Ramos (cell line): Measurements from ENCODE around the gene JAML.

ENCODE experiments used
- in situ Hi-C: fragments of 300-500 bp; cut with MboI; formaldehyde crosslinking; loops from one replicate; pipeline ENCODE4 v1.14.3; 2022; ENCODE audit warnings: low sequenced_read_pairs; ENCODE audit not compliant: unreplicated experiment

JAML gene

GRCh38 chr11:118171269-118172062 lies 53.3 kb downstream of the JAML start:
- in situ Hi-C loops, result no loop called here

- in situ Hi-C loops, result no loop called here
These were observed 53.9 kb downstream of the JAML start for GRCh38 chr11:118170882-118171268.

GRCh38 chr11:118170231-118170630 lies 54.6 kb downstream of the JAML start:
- in situ Hi-C loops, result no loop called here

GRCh38 chr11:118169300-118170140 lies 55.3 kb downstream of the JAML start:
- in situ Hi-C loops, result no loop called here

- in situ Hi-C loops, result no loop called here
These were observed 56.1 kb downstream of the JAML start for GRCh38 chr11:118168751-118169150.

- in situ Hi-C loops, result no loop called here
These were observed 56.5 kb downstream of the JAML start for GRCh38 chr11:118168316-118168715.

- in situ Hi-C loops, result no loop called here
These were observed 56.9 kb downstream of the JAML start for GRCh38 chr11:118167906-118168305.

- in situ Hi-C loops, result no loop called here
These were observed 57.6 kb downstream of the JAML start for GRCh38 chr11:118167253-118167652.

GRCh38 chr11:118166641-118167040 lies 58.2 kb downstream of the JAML start:
- in situ Hi-C loops, result no loop called here

GRCh38 chr11:118164885-118165284 lies 59.9 kb downstream of the JAML start:
- in situ Hi-C loops, result no loop called here

- in situ Hi-C loops, result no loop called here
These were observed 61.3 kb downstream of the JAML start for GRCh38 chr11:118163494-118163893.

- in situ Hi-C loops, result no loop called here
These were observed 62.0 kb downstream of the JAML start for GRCh38 chr11:118162846-118163245.

GRCh38 chr11:118161786-118162185 lies 63.0 kb downstream of the JAML start:
- in situ Hi-C loops, result no loop called here

- in situ Hi-C loops, result no loop called here
These were observed 67.5 kb downstream of the JAML start for GRCh38 chr11:118157186-118157895.

- in situ Hi-C loops, result no loop called here
These were observed 68.2 kb downstream of the JAML start for GRCh38 chr11:118156531-118157185.

- in situ Hi-C loops, result no loop called here
These were observed 68.9 kb downstream of the JAML start for GRCh38 chr11:118155776-118156530.

GRCh38 chr11:118154641-118155040 lies 70.2 kb downstream of the JAML start:
- in situ Hi-C loops, result no loop called here

GRCh38 chr11:118153976-118154375 lies 70.8 kb downstream of the JAML start:
- in situ Hi-C loops, result no loop called here

GRCh38 chr11:118153516-118153915 lies 71.3 kb downstream of the JAML start:
- in situ Hi-C loops, result no loop called here
